Mesenchymal stem cell (in vitro differentiated cells and primary cell): ENCODE results near the gene NDUFA13.

ENCODE experiments used
- DNase-seq: peaks from one replicate; pipeline ENCODE4 v3.0.0-alpha.2; 2013
- H2AFZ ChIP-seq: one replicate; pipeline ENCODE4 v1.6.1; 2013; ENCODE audit warnings: low read depth, mild to moderate bottlenecking, control low read depth, inconsistent platforms, low read length, moderate library complexity
- H2AK5ac ChIP-seq: 2 replicates; pipeline ENCODE4 v1.6.1; 2013; ENCODE audit warnings: low read length, moderate library complexity, mild to moderate bottlenecking, inconsistent platforms; ENCODE audit not compliant: severe bottlenecking
- H2BK120ac ChIP-seq: one replicate; pipeline ENCODE4 v1.6.1; 2013; ENCODE audit warnings: low read depth, mild to moderate bottlenecking, inconsistent platforms, low read length, moderate library complexity
- H2BK12ac ChIP-seq, 2 experiments: one replicate each; pipeline ENCODE4 v1.6.1; 2013; ENCODE audit warnings: inconsistent platforms in 2 of 2, low read length in 2 of 2, mild to moderate bottlenecking in 2 of 2, moderate library complexity in 2 of 2, control low read depth in 1 of 2
- H2BK15ac ChIP-seq: one replicate; pipeline ENCODE4 v1.6.1; 2013; ENCODE audit warnings: mild to moderate bottlenecking, low read depth, inconsistent platforms; ENCODE audit not compliant: poor library complexity, severe bottlenecking
- H2BK5ac ChIP-seq: 2 replicates; pipeline ENCODE4 v1.6.1; 2013; ENCODE audit warnings: low read depth, mild to moderate bottlenecking, low read length, control low read depth, inconsistent platforms; ENCODE audit not compliant: poor library complexity, severe bottlenecking
- H3K14ac ChIP-seq, 2 experiments: one replicate each; pipeline ENCODE4 v1.6.1; 2013; ENCODE audit warnings: inconsistent platforms in 2 of 2, low read length in 2 of 2, control low read depth in 1 of 2, mild to moderate bottlenecking in 1 of 2, moderate library complexity in 1 of 2
- H3K18ac ChIP-seq, 2 experiments: one replicate each; pipeline ENCODE4 v1.6.1; 2013; ENCODE audit warnings: inconsistent platforms in 2 of 2, low read length in 2 of 2, control low read depth in 1 of 2, low read depth in 1 of 2, mild to moderate bottlenecking in 1 of 2
- H3K23ac ChIP-seq, 2 experiments: one replicate each; pipeline ENCODE4 v1.6.1; 2013; ENCODE audit warnings: inconsistent platforms in 2 of 2, low read length in 2 of 2, mild to moderate bottlenecking in 2 of 2, moderate library complexity in 2 of 2, control low read depth in 1 of 2
- H3K27ac ChIP-seq: 2 replicates; pipeline ENCODE4 v1.5.1; 2013; ENCODE audit warnings: mild to moderate bottlenecking, moderate library complexity, low read length, control low read depth, inconsistent platforms; ENCODE audit not compliant: poor library complexity, severe bottlenecking
- H3K27me3 ChIP-seq, 2 experiments: 2 replicates each; pipeline versions ENCODE4 v1.6.1 to v1.7.0; 2013; ENCODE audit warnings: low read length in 2 of 2, mild to moderate bottlenecking in 2 of 2, moderate library complexity in 2 of 2, control low read depth in 1 of 2, inconsistent platforms in 1 of 2; ENCODE audit not compliant: control insufficient read depth in 1 of 2, insufficient read depth in 1 of 2
- H3K36me3 ChIP-seq, 2 experiments: 2 replicates each; pipeline versions ENCODE4 v1.6.1 to v1.7.0; 2013; ENCODE audit warnings: low read length in 2 of 2, control low read depth in 1 of 2, inconsistent platforms in 1 of 2, low read depth in 1 of 2, mild to moderate bottlenecking in 1 of 2; ENCODE audit not compliant: insufficient read depth in 2 of 2, control insufficient read depth in 1 of 2
- H3K4ac ChIP-seq, 2 experiments: one replicate each; pipeline ENCODE4 v1.6.1; 2013; ENCODE audit warnings: inconsistent platforms in 2 of 2, low read length in 2 of 2, mild to moderate bottlenecking in 2 of 2, moderate library complexity in 2 of 2, control low read depth in 1 of 2, low read depth in 1 of 2
- H3K4me1 ChIP-seq: 2 replicates; pipeline ENCODE4 v1.6.1; 2013; ENCODE audit warnings: low read depth, low read length, control low read depth; ENCODE audit not compliant: control insufficient read depth, insufficient read depth
- H3K4me2 ChIP-seq: 2 replicates; pipeline ENCODE4 v1.6.1; 2013; ENCODE audit warnings: low read length, mild to moderate bottlenecking, inconsistent platforms; ENCODE audit not compliant: poor library complexity, severe bottlenecking
- H3K4me3 ChIP-seq, 2 experiments: 2 replicates each; pipeline versions ENCODE4 v1.5.1 to v1.7.0; 2013; ENCODE audit warnings: low read length in 2 of 2, mild to moderate bottlenecking in 2 of 2, control low read depth in 1 of 2, low read depth in 1 of 2; ENCODE audit not compliant: insufficient read depth in 1 of 2
- H3K79me1 ChIP-seq: replicated peaks from 2 replicates; pipeline ENCODE4 v1.6.1; 2013; ENCODE audit warnings: mild to moderate bottlenecking, control low read depth, low read length, inconsistent platforms; ENCODE audit not compliant: poor library complexity, severe bottlenecking
- H3K9ac ChIP-seq: 2 replicates; pipeline ENCODE4 v1.7.0; 2013; ENCODE audit warnings: mild to moderate bottlenecking, low read length, moderate library complexity
- H3K9me3 ChIP-seq: 2 replicates; pipeline ENCODE4 v1.7.0; 2013; ENCODE audit warnings: mild to moderate bottlenecking, low read length; ENCODE audit not compliant: control insufficient read depth
- H4K8ac ChIP-seq: one replicate; pipeline ENCODE4 v1.6.1; 2013; ENCODE audit warnings: inconsistent platforms, mild to moderate bottlenecking, low read length, moderate library complexity
- H4K91ac ChIP-seq: one replicate; pipeline ENCODE4 v1.6.1; 2013; ENCODE audit warnings: mild to moderate bottlenecking, low read length, inconsistent platforms
- WGBS: methylation state at CpG from one replicate; pipeline ENCODE4 v1.1.7; 2013; ENCODE audit warnings: mixed read lengths; 5-methylcytosine and 5-hydroxymethylcytosine counted together

Gene NDUFA13

DNA sequence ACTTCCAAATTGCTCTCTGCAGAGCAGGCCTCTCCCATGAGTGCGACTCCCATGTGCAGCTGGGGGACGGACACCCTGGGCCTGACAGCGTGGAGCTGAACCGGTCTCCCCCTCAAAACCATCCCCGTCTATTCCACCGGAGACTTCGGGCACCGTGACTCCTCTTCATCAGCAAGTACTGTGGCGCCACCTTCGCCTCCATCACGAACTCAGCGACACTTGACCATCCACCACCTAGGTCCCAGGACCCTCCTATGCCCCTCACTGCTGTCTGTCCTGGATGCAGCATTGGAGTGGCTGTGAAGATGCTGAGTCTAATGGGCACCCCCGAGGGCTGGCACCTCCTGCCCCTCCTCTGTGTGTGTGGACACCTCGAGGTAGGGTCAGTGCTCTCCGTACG lies 42.6 kb downstream of the NDUFA13 start:
- Histone ChIP-seq H3K36me3 (peaks cover 0 to 3% of the 10 kb centered on the region in 2 experiments), H4K8ac (no peak overlapping the region), H3K9ac (no peak overlapping the region), H2BK15ac (no peak overlapping the region), H3K9me3 (no peaks in the 10 kb centered on the region), H3K27ac (no peak overlapping the region), H3K4me3 (no peak overlapping the region), H3K4me2 (no peak overlapping the region), H2AFZ (no peak overlapping the region), H2BK5ac (no peak overlapping the region), H3K23ac (no peak overlapping the region), H3K18ac (no peak overlapping the region), H3K79me1 (no peaks in the 10 kb centered on the region), H2BK120ac (no peak overlapping the region), H2BK12ac (no peak overlapping the region), H3K4me1 (peaks cover 4% of the 10 kb centered on the region), H3K4ac (no peak overlapping the region), H4K91ac (no peak overlapping the region), H3K14ac (no peak overlapping the region), H3K27me3 (peaks cover 0 to 5% of the 10 kb centered on the region in 2 experiments), H2AK5ac (no peak overlapping the region)
- DNase-seq, result no peak
- WGBS, result 94% methylated on average over 15 of the region's 16 CpGs

- no peak overlapping the region for H3K9ac ChIP-seq
- H3K23ac ChIP-seq, result no peak overlapping the region
- peaks cover 4% of the 10 kb centered on the region for H3K4me1 ChIP-seq
- H2AK5ac ChIP-seq, result no peak overlapping the region
- no peak overlapping the region for H2BK120ac ChIP-seq
- H3K79me1 ChIP-seq, result no peaks in the 10 kb centered on the region
- DNase-seq, result no peak
- no peak overlapping the region for H3K27ac ChIP-seq
- H4K91ac ChIP-seq, result peak overlapping the region; percentile 32
- no peak overlapping the region for H2BK5ac ChIP-seq
- no peak overlapping the region for H2BK15ac ChIP-seq
- WGBS, result 83% methylated on average over 4 of the region's 4 CpGs
- no peak overlapping the region for H4K8ac ChIP-seq
- H3K4me2 ChIP-seq, result no peak overlapping the region
- H3K36me3 ChIP-seq, result peaks cover 0 to 3% of the 10 kb centered on the region in 2 experiments
- H3K18ac ChIP-seq, result no peak overlapping the region
- no peak overlapping the region for H3K4me3 ChIP-seq
- no peak overlapping the region for H2BK12ac ChIP-seq
- no peaks in the 10 kb centered on the region for H3K9me3 ChIP-seq
- no peaks in the 10 kb centered on the region for H3K27me3 ChIP-seq
- H3K4ac ChIP-seq, result no peak overlapping the region
- no peak overlapping the region for H3K14ac ChIP-seq
- H2AFZ ChIP-seq, result no peak overlapping the region
Observed at GRCh38 chr19:19559931-19560330, 43.9 kb downstream of the NDUFA13 start.

DNA sequence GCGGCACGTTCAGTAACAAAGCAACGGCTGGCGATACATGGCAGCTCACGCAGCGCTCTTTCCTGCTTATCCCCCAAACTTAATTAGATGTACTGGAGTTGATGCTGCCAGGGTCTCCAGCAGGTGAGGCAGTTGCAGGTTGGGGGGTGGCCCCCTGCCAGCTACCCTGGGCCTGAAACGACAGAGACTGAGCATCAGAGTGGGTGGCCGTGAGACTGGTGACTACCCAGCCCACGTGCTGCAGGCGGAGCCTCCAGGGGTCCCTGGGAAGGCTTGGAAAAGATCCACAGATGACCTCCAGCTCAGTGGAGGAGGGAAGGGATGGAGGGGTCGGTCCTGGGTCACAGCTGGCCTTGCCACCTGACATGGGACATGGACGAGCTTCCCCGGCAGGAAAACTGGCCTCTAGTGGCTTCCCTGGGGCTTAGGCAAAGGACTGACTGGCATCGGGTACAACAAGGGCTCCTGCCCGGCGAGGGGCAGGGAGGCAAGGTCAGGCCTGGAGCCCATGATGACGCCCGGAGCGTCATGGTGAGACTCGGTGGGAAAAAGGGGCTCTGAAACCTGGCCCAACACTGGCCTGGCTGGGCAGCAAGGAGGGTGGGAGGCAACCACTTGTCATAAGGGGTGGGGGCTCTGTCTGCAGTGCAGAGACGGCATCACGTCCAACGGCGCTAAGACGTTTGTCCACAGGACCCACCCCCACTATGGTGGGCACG lies 46.1 kb downstream of the NDUFA13 start:
- H3K4me3 ChIP-seq, result no peak overlapping the region
- no peak overlapping the region for H3K9ac ChIP-seq
- H2AFZ ChIP-seq, result no peak overlapping the region
- no peak overlapping the region for H2BK12ac ChIP-seq
- no peak overlapping the region for H4K91ac ChIP-seq
- no peak overlapping the region for H3K4ac ChIP-seq
- no peak overlapping the region for H2BK15ac ChIP-seq
- H3K23ac ChIP-seq, result no peak overlapping the region
- no peak overlapping the region for H4K8ac ChIP-seq
- whole genome bisulfite sequencing, result 88% methylated on average over 20 of the region's 26 CpGs
- no peaks in the 10 kb centered on the region for H3K79me1 ChIP-seq
- peaks cover 0 to 3% of the 10 kb centered on the region in 2 experiments for H3K36me3 ChIP-seq
- no peak overlapping the region for H3K4me2 ChIP-seq
- no peak overlapping the region for H3K27ac ChIP-seq
- no peaks in the 10 kb centered on the region for H3K9me3 ChIP-seq
- no peak overlapping the region for H2BK5ac ChIP-seq
- no peak overlapping the region for H3K18ac ChIP-seq
- no peak overlapping the region for H2AK5ac ChIP-seq
- no peak overlapping the region for H2BK120ac ChIP-seq
- H3K27me3 ChIP-seq, result no peaks in the 10 kb centered on the region
- DNase-seq, result no peak
- H3K14ac ChIP-seq, result no peak overlapping the region
- peaks cover 12% of the 10 kb centered on the region for H3K4me1 ChIP-seq

GRCh38 chr19:19562665-19563347 lies 46.8 kb downstream of the NDUFA13 start:
- no peak overlapping the region for H3K27ac ChIP-seq
- H3K18ac ChIP-seq, result no peak overlapping the region
- no peak overlapping the region for H4K8ac ChIP-seq
- no peak overlapping the region for H3K9ac ChIP-seq
- H3K4me2 ChIP-seq, result no peak overlapping the region
- 86% methylated on average over 16 of the region's 17 CpGs for WGBS
- no peak overlapping the region for H4K91ac ChIP-seq
- H3K79me1 ChIP-seq, result no peaks in the 10 kb centered on the region
- H2BK12ac ChIP-seq, result no peak overlapping the region
- H3K27me3 ChIP-seq, result no peaks in the 10 kb centered on the region
- H3K14ac ChIP-seq, result no peak overlapping the region
- H3K23ac ChIP-seq, result no peak overlapping the region
- H3K9me3 ChIP-seq, result no peaks in the 10 kb centered on the region
- H2BK5ac ChIP-seq, result no peak overlapping the region
- H3K4me1 ChIP-seq, result peaks cover 12% of the 10 kb centered on the region
- H3K4ac ChIP-seq, result no peak overlapping the region
- DNase-seq, result no peak
- H2BK15ac ChIP-seq, result no peak overlapping the region
- H2BK120ac ChIP-seq, result no peak overlapping the region
- H2AFZ ChIP-seq, result no peak overlapping the region
- peaks cover 0 to 3% of the 10 kb centered on the region in 2 experiments for H3K36me3 ChIP-seq
- H2AK5ac ChIP-seq, result no peak overlapping the region
- no peak overlapping the region for H3K4me3 ChIP-seq
